H1 (cell line): Measurements from ENCODE around the gene IL36B. TPM values are rescaled to one million over a fixed set of nuclear protein-coding genes. Genes with fewer than 3 reads are reported as not detected.

ENCODE experiments used
- CTCF ChIA-PET: fragments of 300-600 bp; sonication (Branson Sonifier 250); formaldehyde crosslinking; loops from one replicate; lab custom pipeline; 2021; ENCODE audit not compliant: partially characterized antibody; lab: Charles Lee
- POLR2A ChIA-PET: fragments of 300-600 bp; sonication (Branson Sonifier 250); formaldehyde crosslinking; loops from one replicate; lab custom pipeline; 2021; ENCODE audit warnings: inconsistent platforms; ENCODE audit not compliant: partially characterized antibody; lab: Charles Lee
- DNase-seq, 2 experiments: peaks; one replicate each; pipeline versions ENCODE4 v3.0.0 to v3.0.0-alpha.2; 2010 to 2022; ENCODE audit warnings: low spot score in 2 of 2, low read depth in 1 of 2, mixed read lengths in 1 of 2
- FAIRE-seq: peaks from 2 replicates; lab custom pipeline; 2011; peaks lifted over from hg19 to GRCh38; lab: Jason Lieb, UNC
- H2AFZ ChIP-seq: 2 replicates; pipeline ENCODE4 v1.8.1; 2012; ENCODE audit warnings: low read length, inconsistent platforms
- H2AK5ac ChIP-seq: 2 replicates; pipeline ENCODE4 v1.6.1; 2013; ENCODE audit warnings: low read depth, low read length
- H2BK120ac ChIP-seq: replicated peaks from 2 replicates; pipeline ENCODE3; 2013; ENCODE audit warnings: low read depth, low read length, inconsistent platforms
- H2BK12ac ChIP-seq: 2 replicates; pipeline ENCODE4 v1.6.1; 2013; ENCODE audit warnings: low read depth, low read length
- H2BK15ac ChIP-seq: 2 replicates; pipeline ENCODE4 v1.6.1; 2013; ENCODE audit warnings: low read length
- H2BK20ac ChIP-seq: 2 replicates; pipeline ENCODE4 v1.6.1; 2013; ENCODE audit warnings: low read length
- H2BK5ac ChIP-seq: 2 replicates; pipeline ENCODE4 v1.6.1; 2013; ENCODE audit warnings: low read depth, low read length
- H3K14ac ChIP-seq: 2 replicates; pipeline ENCODE4 v1.6.1; 2013; ENCODE audit warnings: inconsistent platforms; ENCODE audit not compliant: insufficient read length
- H3K18ac ChIP-seq: 2 replicates; pipeline ENCODE4 v1.6.1; 2013; ENCODE audit warnings: low read length; ENCODE audit errors: extremely low read depth
- H3K23ac ChIP-seq: 2 replicates; pipeline ENCODE4 v1.6.1; 2013; ENCODE audit warnings: inconsistent platforms; ENCODE audit not compliant: insufficient read length
- H3K23me2 ChIP-seq: 2 replicates; pipeline ENCODE4 v1.6.1; 2013; ENCODE audit warnings: low read depth, low read length
- H3K27ac ChIP-seq: 2 replicates; pipeline ENCODE4 v1.6.1; 2011; ENCODE audit warnings: low read depth, low read length, inconsistent platforms
- H3K27me3 ChIP-seq, 4 experiments: replicated peaks in 1 of 4; 1 replicate in 1 of 4; 2 replicates in 3 of 4; pipeline versions ENCODE4 v1.6.1 to v1.8.1; 2011 to 2013; ENCODE audit warnings: low read length in 3 of 4, mild to moderate bottlenecking in 3 of 4, inconsistent platforms in 2 of 4, mixed read lengths in 2 of 4, moderate library complexity in 1 of 4; ENCODE audit not compliant: control insufficient read depth in 3 of 4, insufficient read depth in 3 of 4; ENCODE audit errors: extremely low read depth in 1 of 4
- H3K36me3 ChIP-seq, 4 experiments: 2 replicates each; pipeline versions ENCODE4 v1.6.1 to v1.8.1; 2011 to 2013; ENCODE audit warnings: mild to moderate bottlenecking in 4 of 4, low read length in 3 of 4, moderate library complexity in 2 of 4, control low read depth in 1 of 4, inconsistent platforms in 1 of 4; ENCODE audit not compliant: insufficient read depth in 4 of 4, control insufficient read depth in 2 of 4
- H3K4ac ChIP-seq: replicated peaks from 2 replicates; pipeline ENCODE3; 2013; ENCODE audit warnings: low read length, low read depth, mixed read lengths, inconsistent platforms; ENCODE audit not compliant: insufficient read length
- H3K4me1 ChIP-seq, 4 experiments: replicated peaks in 1 of 4; 1 replicate in 1 of 4; 2 replicates in 3 of 4; pipeline versions ENCODE4 v1.6.1 to v1.8.1; 2011 to 2013; ENCODE audit warnings: low read length in 3 of 4, inconsistent platforms in 2 of 4, mixed read lengths in 1 of 4; ENCODE audit not compliant: insufficient read depth in 4 of 4, control insufficient read depth in 3 of 4
- H3K4me2 ChIP-seq, 2 experiments: 2 replicates each; pipeline versions ENCODE4 v1.6.1 to v1.8.1; 2011 to 2013; ENCODE audit warnings: low read depth in 2 of 2, low read length in 2 of 2, control low read depth in 1 of 2, inconsistent platforms in 1 of 2, mild to moderate bottlenecking in 1 of 2; ENCODE audit not compliant: insufficient read depth in 1 of 2
- H3K4me3 ChIP-seq, 4 experiments: fragments of 200-600, 300-600 bp in 1 of 4; sonication (generic), shearing (Covaris generic), sonication (Bioruptor Twin) in 1 of 4; 2 replicates each; pipeline versions ENCODE4 v1.5.1 to v1.8.1; 2011 to 2016; ENCODE audit warnings: low read length in 4 of 4, low read depth in 3 of 4, control low read depth in 2 of 4, inconsistent platforms in 2 of 4, mild to moderate bottlenecking in 2 of 4, mixed read lengths in 1 of 4, moderate library complexity in 1 of 4; ENCODE audit not compliant: insufficient read depth in 2 of 4; ENCODE audit errors: extremely low read depth in 1 of 4
- H3K56ac ChIP-seq: replicated peaks from 2 replicates; pipeline ENCODE3; 2013; ENCODE audit warnings: low read depth, mild to moderate bottlenecking, mixed read lengths, low read length, inconsistent platforms; ENCODE audit not compliant: insufficient read length
- H3K79me1 ChIP-seq: 2 replicates; pipeline ENCODE4 v1.6.1; 2013; ENCODE audit warnings: low read depth, low read length, control low read depth
- H3K79me2 ChIP-seq, 2 experiments: 2 replicates each; pipeline versions ENCODE4 v1.6.1 to v1.8.1; 2012 to 2013; ENCODE audit warnings: low read length in 2 of 2, mild to moderate bottlenecking in 2 of 2, inconsistent platforms in 1 of 2; ENCODE audit not compliant: insufficient read depth in 2 of 2, control insufficient read depth in 1 of 2
- H3K9ac ChIP-seq, 4 experiments: replicated peaks in 1 of 4; 1 replicate in 1 of 4; 2 replicates in 3 of 4; pipeline versions ENCODE4 v1.6.1 to v1.8.1; 2011 to 2013; ENCODE audit warnings: low read depth in 3 of 4, low read length in 3 of 4, control low read depth in 2 of 4, mild to moderate bottlenecking in 2 of 4, moderate library complexity in 2 of 4, inconsistent platforms in 1 of 4; ENCODE audit errors: extremely low read depth in 1 of 4
- H3K9me3 ChIP-seq, 2 experiments: 2 replicates each; pipeline versions ENCODE4 v1.6.1 to v1.8.1; 2012 to 2013; ENCODE audit warnings: mild to moderate bottlenecking in 2 of 2, moderate library complexity in 2 of 2, control low read depth in 1 of 2, inconsistent platforms in 1 of 2, low read depth in 1 of 2, low read length in 1 of 2, mixed read lengths in 1 of 2; ENCODE audit not compliant: insufficient read depth in 2 of 2
- H4K20me1 ChIP-seq, 2 experiments: replicated peaks in 1 of 2; 2 replicates each; pipeline versions ENCODE3 to v1.8.1; 2011 to 2013; ENCODE audit warnings: inconsistent platforms in 2 of 2, low read length in 2 of 2, mild to moderate bottlenecking in 1 of 2; ENCODE audit not compliant: insufficient read depth in 2 of 2, control insufficient read depth in 1 of 2
- H4K5ac ChIP-seq: 2 replicates; pipeline ENCODE4 v1.6.1; 2013; ENCODE audit warnings: low read length, low read depth, mixed read lengths, inconsistent platforms; ENCODE audit not compliant: insufficient read length
- H4K8ac ChIP-seq: 2 replicates; pipeline ENCODE4 v1.8.0; 2013; ENCODE audit warnings: mild to moderate bottlenecking, moderate library complexity, low read length, inconsistent platforms; ENCODE audit not compliant: insufficient read depth; ENCODE audit errors: extremely low read depth
- H4K91ac ChIP-seq: replicated peaks from 2 replicates; pipeline ENCODE3; 2013; ENCODE audit warnings: low read length, mixed read lengths, inconsistent platforms; ENCODE audit not compliant: insufficient read length
- BRCA1 ChIP-seq: IDR thresholded peaks from 2 replicates; pipeline ENCODE4 v1.6.1; 2012; ENCODE audit warnings: low read depth, low read length, improper control_type of control experiment
- GABPA ChIP-seq: IDR thresholded peaks from 2 replicates; pipeline ENCODE4 v1.6.1; 2011; ENCODE audit warnings: mild to moderate bottlenecking, low read length, moderate library complexity, borderline replicate concordance; ENCODE audit not compliant: insufficient read depth
- JUN ChIP-seq: IDR thresholded peaks from 2 replicates; pipeline ENCODE4 v1.6.1; 2011; ENCODE audit warnings: low read depth, mild to moderate bottlenecking, improper control_type of control experiment, low read length
- SIRT6 ChIP-seq: IDR thresholded peaks from one replicate; pipeline ENCODE4 v1.7.1; 2012; ENCODE audit warnings: low read length, inconsistent platforms
- SIX5 ChIP-seq: IDR thresholded peaks from 2 replicates; pipeline ENCODE4 v1.6.1; 2011; ENCODE audit warnings: mild to moderate bottlenecking, low read depth, low read length
- TAF7 ChIP-seq: optimal IDR thresholded peaks from 2 replicates; pipeline ENCODE3; 2011; ENCODE audit warnings: low read depth, mild to moderate bottlenecking, inconsistent platforms, low read length, moderate library complexity, borderline replicate concordance
- WGBS, 2 experiments: shearing (Covaris generic) in 1 of 2; methylation state at CpG; one replicate each; pipeline versions ENCODE4 v1.1.6 to v1.1.7; 2013 to 2015; ENCODE audit warnings: low lambda C conversion rate in 2 of 2, mixed read lengths in 2 of 2, inconsistent platforms in 1 of 2, low coverage in 1 of 2, missing lambda C conversion rate in 1 of 2; ENCODE audit not compliant: insufficient replicate concordance in 2 of 2, insufficient coverage in 1 of 2, insufficient read length in 1 of 2; ENCODE audit errors: extremely low coverage in 1 of 2, missing lambda C conversion rate in 1 of 2; 5-methylcytosine and 5-hydroxymethylcytosine counted together
- polyA plus RNA-seq, 7 experiments: library from polyadenylated mRNA; depleted of rRNA in 3 of 7; stranded (reverse) in 5 of 7; unstranded in 2 of 7; fragments of >200 nt in 5 of 7; fragments of 200-250 nt in 2 of 7; gene quantifications; 1 replicate in 5 of 7; 2 replicates in 1 of 7; 4 replicates in 1 of 7; pipeline versions ENCODE4 v1.2.1 to v1.2.3, GENCODE V29; 2011 to 2013; ENCODE audit warnings: missing spikeins in 2 of 7, mixed read lengths in 2 of 7
- total RNA-seq: library from RNA; stranded (reverse); fragmentation: NEBNext Ultra II Directional; extraction: Animal tissue kit (Norgen Biotek cat#: 25700); gene quantifications from 2 replicates; pipeline ENCODE4 v1.2.1, GENCODE V29; 2021

IL36B gene
- total and polyA plus RNA-seq, 2 of the 8 experiments (the other 6 are each of a cell fraction or from before 2014, with no cell fraction given), result not detected

GRCh38 chr2:113060396-113060795 is 7.7 kb upstream of the IL36B start:
- Histone ChIP-seq H2AK5ac (no peak overlapping the region), H3K4me2 (no peak overlapping the region; a peak in 1 of 4 replicates), H2BK12ac (no peak overlapping the region), H3K14ac (no peak overlapping the region), H2AFZ (no peak overlapping the region), H3K9ac (no peak overlapping the region), H3K18ac (no peak overlapping the region), H2BK120ac (no peak overlapping the region), H3K27ac (no peak overlapping the region), H2BK15ac (no peak overlapping the region), H3K4me1 (no peaks in the 10 kb centered on the region), H3K9me3 (peaks cover 4 to 8% of the 10 kb centered on the region in 2 experiments; a peak in 1 of 4 replicates), H3K4ac (no peak overlapping the region), H3K23me2 (no peaks in the 10 kb centered on the region; the same call in 1 of the 2 replicates), H4K8ac (no peak overlapping the region), H3K56ac (no peak overlapping the region), H3K23ac (no peak overlapping the region), H3K79me1 (no peaks in the 10 kb centered on the region), H3K4me3 (no peak overlapping the region), H2BK20ac (no peak overlapping the region), H3K36me3 (no peaks in the 10 kb centered on the region), H4K91ac (no peak overlapping the region), H3K79me2 (no peaks in the 10 kb centered on the region), H2BK5ac (no peak overlapping the region), H3K27me3 (no peaks in the 10 kb centered on the region), H4K20me1 (peaks cover 0 to 2% of the 10 kb centered on the region in 2 experiments)
- DNase-seq (no peak), FAIRE-seq (no peak)
- 86% methylated on average over 4 of the region's 4 CpGs; no CpG with 5 or more reads in 1 of the 2 experiments for WGBS, 2 experiments
- ChIA-PET CTCF (interaction anchor here (1.2 kb wide), 1 partner anchor 81 kb away, joined by 3 read pairs; no protein-coding TSS in a partner anchor), POLR2A (interaction anchor here (0.9 kb wide), 1 partner anchor 138 kb away, joined by 3 read pairs; no protein-coding TSS in a partner anchor)
- no peak for TF ChIP-seq SIRT6
- TF ChIP-seq TAF7, result no peak
- TF ChIP-seq GABPA, result no peak
- no peak for TF ChIP-seq SIX5
- no peak for TF ChIP-seq BRCA1
- no peak for TF ChIP-seq JUN
- TF ChIP-seq, all 59 proteins: peak for 0
- H4K5ac ChIP-seq, result no peak overlapping the region
